ENCODE results near the gene GRIN2C.

GRIN2C gene

DNA sequence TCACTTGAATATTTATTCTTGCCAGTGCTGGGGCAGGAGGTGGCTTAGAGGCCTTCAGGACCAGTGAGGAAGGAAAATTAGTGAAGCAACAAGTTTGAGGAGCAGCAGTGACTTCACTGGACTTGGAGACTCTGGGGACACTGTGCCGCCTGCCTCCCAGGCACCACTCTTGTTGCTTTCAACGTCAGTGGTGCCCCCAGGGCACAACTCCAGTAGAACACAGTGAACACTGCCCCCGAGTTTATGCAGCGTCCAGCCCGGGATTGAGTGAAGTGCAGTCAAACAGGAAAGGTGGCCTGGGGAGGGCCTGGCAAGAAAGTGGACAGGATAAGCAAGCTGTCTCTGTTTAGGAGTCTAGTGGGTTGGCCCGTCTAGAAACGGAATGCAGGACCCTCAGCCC lies 59.2 kb downstream of the GRIN2C start:
- Histone ChIP-seq H3K4me1 (ENCODE audit: insufficient read depth, low read length, severe bottlenecking) (no peaks in the 10 kb centered on the region), H3K27me3 (ENCODE audit: insufficient read depth, low read length) (no peaks in the 10 kb centered on the region), H3K9me2 (ENCODE audit: low read depth, low read length) (no peaks in the 10 kb centered on the region), H3K79me2 (ENCODE audit: insufficient read depth, low read length) (no peaks in the 10 kb centered on the region), H3K9me3 (ENCODE audit: low read length) (no peaks in the 10 kb centered on the region), H3K9ac (ENCODE audit: low read length) (no peak overlapping the region), H2AFZ (ENCODE audit: low read length) (no peak overlapping the region), H3K4me2 (ENCODE audit: low read length) (no peak overlapping the region), H3F3A (ENCODE audit: insufficient read depth, low read length) (no peaks in the 10 kb centered on the region), H3K27ac (ENCODE audit: low read depth, low read length, poor library complexity, severe bottlenecking) (no peak overlapping the region), H3K4me3 (ENCODE audit: low read depth, low read length, poor library complexity, severe bottlenecking) (no peak overlapping the region), H3K36me3 (ENCODE audit: insufficient read depth, low read length) (peaks cover 7% of the 10 kb centered on the region), H4K20me1 (ENCODE audit: insufficient read depth, low read length) (no peaks in the 10 kb centered on the region)
- no peak for TF ChIP-seq EZH2 (IDR thresholded peaks at IDR 0.05; ENCODE audit: borderline replicate concordance, low read length)
- TF ChIP-seq, protein P1, sequence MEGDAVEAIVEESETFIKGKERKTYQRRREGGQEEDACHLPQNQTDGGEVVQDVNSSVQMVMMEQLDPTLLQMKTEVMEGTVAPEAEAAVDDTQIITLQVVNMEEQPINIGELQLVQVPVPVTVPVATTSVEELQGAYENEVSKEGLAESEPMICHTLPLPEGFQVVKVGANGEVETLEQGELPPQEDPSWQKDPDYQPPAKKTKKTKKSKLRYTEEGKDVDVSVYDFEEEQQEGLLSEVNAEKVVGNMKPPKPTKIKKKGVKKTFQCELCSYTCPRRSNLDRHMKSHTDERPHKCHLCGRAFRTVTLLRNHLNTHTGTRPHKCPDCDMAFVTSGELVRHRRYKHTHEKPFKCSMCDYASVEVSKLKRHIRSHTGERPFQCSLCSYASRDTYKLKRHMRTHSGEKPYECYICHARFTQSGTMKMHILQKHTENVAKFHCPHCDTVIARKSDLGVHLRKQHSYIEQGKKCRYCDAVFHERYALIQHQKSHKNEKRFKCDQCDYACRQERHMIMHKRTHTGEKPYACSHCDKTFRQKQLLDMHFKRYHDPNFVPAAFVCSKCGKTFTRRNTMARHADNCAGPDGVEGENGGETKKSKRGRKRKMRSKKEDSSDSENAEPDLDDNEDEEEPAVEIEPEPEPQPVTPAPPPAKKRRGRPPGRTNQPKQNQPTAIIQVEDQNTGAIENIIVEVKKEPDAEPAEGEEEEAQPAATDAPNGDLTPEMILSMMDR (IDR thresholded peaks at IDR 0.05; ENCODE audit: low read length), result no peak

DNA sequence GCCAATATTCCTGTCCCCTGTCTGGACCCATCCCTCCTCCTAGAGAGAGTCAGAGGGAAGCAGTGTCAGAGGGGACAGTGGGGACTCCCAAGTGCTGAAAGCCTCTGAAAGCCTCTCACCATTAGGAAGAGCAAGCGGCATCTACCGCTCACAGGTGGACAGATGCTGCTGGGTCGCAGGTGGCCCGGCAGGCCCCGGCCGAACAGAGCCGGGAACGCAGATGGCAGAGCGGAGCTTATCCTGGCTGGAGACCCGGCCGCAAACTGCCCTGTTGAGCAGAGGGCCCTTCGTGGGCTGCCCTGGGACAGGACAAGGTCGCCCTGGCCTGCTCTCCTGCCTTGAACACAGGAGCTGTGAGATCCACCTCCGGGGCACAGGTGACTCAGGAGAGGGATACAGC lies 60.6 kb downstream of the GRIN2C start:
- Histone ChIP-seq H3F3A (ENCODE audit: insufficient read depth, low read length) (no peaks in the 10 kb centered on the region), H3K4me3 (ENCODE audit: low read depth, low read length, poor library complexity, severe bottlenecking) (no peak overlapping the region), H3K4me2 (ENCODE audit: low read length) (no peak overlapping the region), H3K27me3 (ENCODE audit: insufficient read depth, low read length) (no peaks in the 10 kb centered on the region), H4K20me1 (ENCODE audit: insufficient read depth, low read length) (no peaks in the 10 kb centered on the region), H3K9me3 (ENCODE audit: low read length) (no peaks in the 10 kb centered on the region), H3K4me1 (ENCODE audit: insufficient read depth, low read length, severe bottlenecking) (no peaks in the 10 kb centered on the region), H2AFZ (ENCODE audit: low read length) (no peak overlapping the region), H3K27ac (ENCODE audit: low read depth, low read length, poor library complexity, severe bottlenecking) (no peak overlapping the region), H3K9me2 (ENCODE audit: low read depth, low read length) (no peaks in the 10 kb centered on the region), H3K79me2 (ENCODE audit: insufficient read depth, low read length) (no peaks in the 10 kb centered on the region), H3K9ac (ENCODE audit: low read length) (no peak overlapping the region), H3K36me3 (ENCODE audit: insufficient read depth, low read length) (peaks cover 13% of the 10 kb centered on the region)
- TF ChIP-seq, protein P1 (IDR thresholded peaks at IDR 0.05; ENCODE audit: low read length), result no peak
- TF ChIP-seq EZH2 (IDR thresholded peaks at IDR 0.05; ENCODE audit: borderline replicate concordance, low read length), result no peak

DNA sequence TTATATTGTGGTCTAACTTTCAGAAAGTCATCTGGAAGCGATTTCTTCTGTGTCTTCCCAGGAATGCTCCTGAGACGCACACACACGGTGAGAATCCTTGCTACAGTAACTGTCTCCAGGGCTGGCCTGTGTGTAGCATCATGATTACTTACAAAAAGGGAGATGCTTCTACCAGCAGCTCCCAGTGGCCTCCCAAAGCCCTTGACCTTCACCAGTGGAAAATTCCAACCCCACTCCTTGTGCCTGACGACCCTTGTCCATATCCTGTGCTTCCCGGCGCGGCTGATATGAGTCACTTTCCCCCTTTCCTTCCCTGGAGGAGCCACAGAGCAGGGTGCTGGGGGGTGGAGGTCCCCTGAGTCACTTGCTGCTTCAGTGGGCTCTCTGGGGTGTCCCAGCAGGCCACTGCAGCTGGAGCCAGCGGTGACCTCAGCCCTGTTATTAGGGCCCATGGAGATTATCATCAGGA lies 61.4 kb downstream of the GRIN2C start:
- Histone ChIP-seq H4K20me1 (ENCODE audit: insufficient read depth, low read length) (no peaks in the 10 kb centered on the region), H3K36me3 (ENCODE audit: insufficient read depth, low read length) (peaks cover 13% of the 10 kb centered on the region)

More for the DNA sequence above, 61.4 kb downstream of the GRIN2C start:
- Histone ChIP-seq H3K79me2 (ENCODE audit: insufficient read depth, low read length) (no peaks in the 10 kb centered on the region), H3K4me2 (ENCODE audit: low read length) (no peak overlapping the region), H3K9me3 (ENCODE audit: low read length) (no peaks in the 10 kb centered on the region), H3K9ac (ENCODE audit: low read length) (no peak overlapping the region), H3F3A (ENCODE audit: insufficient read depth, low read length) (no peaks in the 10 kb centered on the region), H3K4me3 (ENCODE audit: low read depth, low read length, poor library complexity, severe bottlenecking) (no peak overlapping the region), H3K27me3 (ENCODE audit: insufficient read depth, low read length) (no peaks in the 10 kb centered on the region), H3K9me2 (ENCODE audit: low read depth, low read length) (no peaks in the 10 kb centered on the region), H3K27ac (ENCODE audit: low read depth, low read length, poor library complexity, severe bottlenecking) (no peak overlapping the region), H3K4me1 (ENCODE audit: insufficient read depth, low read length, severe bottlenecking) (no peaks in the 10 kb centered on the region), H2AFZ (ENCODE audit: low read length) (no peak overlapping the region)
- no peak for TF ChIP-seq EZH2 (IDR thresholded peaks at IDR 0.05; ENCODE audit: borderline replicate concordance, low read length)
- TF ChIP-seq, protein P1 (IDR thresholded peaks at IDR 0.05; ENCODE audit: low read length), result no peak

Data from OCI-LY1 (cell line).